GM12878 (cell line): Measurements from ENCODE around the gene PTH2R. TPM values are rescaled to one million over a fixed set of nuclear protein-coding genes. Genes with fewer than 3 reads are reported as not detected.

Experiments
- ATAC-seq: fragments of 200-7000 bp; cut with Tn5 transposase; 3 replicates; pipeline ENCODE4 v1.9.1; 2020; ENCODE audit warnings: mild to moderate bottlenecking, moderate library complexity
- BruUV-seq: library from RNA; stranded (reverse); fragments of 400-500 nt; replicated peaks from 2 replicates; lab custom pipeline; 2021; lab: Mats Ljungman, UMichigan
- CTCF ChIA-PET: fragments of 300-600 bp; sonication (Branson Sonifier 250); formaldehyde crosslinking; extraction: SDS; loops from one replicate; lab custom pipeline; 2021; ENCODE audit warnings: inconsistent platforms; lab: Yijun Ruan, JAX
- POLR2A ChIA-PET: fragments of 350-600 bp; formaldehyde crosslinking; extraction: SDS; loops from one replicate; lab custom pipeline; 2021; ENCODE audit warnings: inconsistent platforms; lab: Charles Lee
- RAD21 ChIA-PET: fragments of 300-600 bp; sonication (Branson Sonifier 250); formaldehyde crosslinking; loops from one replicate; lab custom pipeline; 2023; ENCODE audit warnings: antibody characterized with exemption; ENCODE audit not compliant: unreplicated experiment; lab: Charles Lee
- SMC1A ChIA-PET: fragments of 300-600 bp; sonication (Branson Sonifier 250); formaldehyde crosslinking; loops from one replicate; lab custom pipeline; 2023; ENCODE audit not compliant: unreplicated experiment, uncharacterized antibody; lab: Charles Lee
- DNase-seq: peaks from one replicate; pipeline ENCODE4 v3.0.0-alpha.2; 2011; ENCODE audit warnings: low read depth, low spot score
- FAIRE-seq: peaks from 3 replicates; lab custom pipeline; 2011; peaks lifted over from hg19 to GRCh38; lab: Jason Lieb, UNC
- H2AFZ ChIP-seq: 2 replicates; pipeline ENCODE4 v1.6.0; 2011; ENCODE audit warnings: low read depth, low read length, control low read depth; ENCODE audit not compliant: control insufficient read depth
- H3K27ac ChIP-seq: 2 replicates; pipeline ENCODE4 v1.5.1; 2011; ENCODE audit warnings: control low read depth; ENCODE audit not compliant: control insufficient read depth, insufficient read depth
- H3K27me3 ChIP-seq, 2 experiments: replicated peaks in 1 of 2; 2 replicates each; pipeline versions ENCODE4 v1.6.0 to v1.6.1; 2011; ENCODE audit warnings: low read length in 1 of 2; ENCODE audit not compliant: control insufficient read depth in 2 of 2, insufficient read depth in 2 of 2
- H3K36me3 ChIP-seq, 2 experiments: 2 replicates each; pipeline ENCODE4 v1.5.1; 2011; ENCODE audit warnings: low read length in 1 of 2; ENCODE audit not compliant: control insufficient read depth in 2 of 2, insufficient read depth in 2 of 2
- H3K4me1 ChIP-seq: 2 replicates; pipeline ENCODE4 v1.6.1; 2011; ENCODE audit warnings: mild to moderate bottlenecking, low read length, moderate library complexity, mixed read lengths; ENCODE audit not compliant: control insufficient read depth, insufficient read depth
- H3K4me2 ChIP-seq: 2 replicates; pipeline ENCODE4 v1.6.0; 2011; ENCODE audit warnings: control low read depth; ENCODE audit not compliant: control insufficient read depth, insufficient read depth
- H3K4me3 ChIP-seq: fragments of 200-600 bp; sonication (generic); 2 replicates; pipeline ENCODE4 v1.5.1; 2016
- H3K79me2 ChIP-seq: 2 replicates; pipeline ENCODE4 v1.6.0; 2011; ENCODE audit warnings: low read length; ENCODE audit not compliant: control insufficient read depth, insufficient read depth
- H3K9ac ChIP-seq: 2 replicates; pipeline ENCODE4 v1.8.0; 2011; ENCODE audit warnings: low read length, control low read depth, mixed read lengths; ENCODE audit not compliant: control insufficient read depth, insufficient read depth
- H3K9me3 ChIP-seq: replicated peaks from 3 replicates; pipeline ENCODE4 v1.5.1; 2011; ENCODE audit warnings: mild to moderate bottlenecking, low read length; ENCODE audit not compliant: control insufficient read depth, insufficient read depth
- H4K20me1 ChIP-seq: 2 replicates; pipeline ENCODE4 v1.6.0; 2011; ENCODE audit not compliant: control insufficient read depth, insufficient read depth
- GATAD2B ChIP-seq: fragments of 450-650 bp; conservative IDR thresholded peaks from 2 replicates; pipeline ENCODE4 v1.6.1; 2017; ENCODE audit warnings: low read depth, mild to moderate bottlenecking, moderate library complexity
- LARP7 ChIP-seq: fragments of 450-650 bp; IDR thresholded peaks from 2 replicates; pipeline ENCODE4 v1.6.1; 2017; ENCODE audit warnings: mild to moderate bottlenecking
- MTA2 ChIP-seq: fragments of 450-650 bp; IDR thresholded peaks from 2 replicates; pipeline ENCODE4 v1.6.1; 2016; ENCODE audit warnings: low read depth, mild to moderate bottlenecking, moderate library complexity
- NFYA ChIP-seq: IDR thresholded peaks from 2 replicates; pipeline ENCODE4 v1.6.1; 2011; ENCODE audit warnings: low read depth, mild to moderate bottlenecking, low read length, improper control_type of control experiment, borderline replicate concordance
- RAD21 ChIP-seq: IDR thresholded peaks from 2 replicates; pipeline ENCODE4 v1.6.1; 2011; ENCODE audit warnings: mild to moderate bottlenecking, low read depth, low read length, moderate library complexity; ENCODE audit not compliant: insufficient read depth
- RBBP5 ChIP-seq: fragments of 200-600 bp; sonication (generic); conservative IDR thresholded peaks from 2 replicates; pipeline ENCODE4 v1.6.1; 2016
- SMAD5 ChIP-seq: IDR thresholded peaks from 2 replicates; pipeline ENCODE4 v1.6.1; 2016; ENCODE audit warnings: antibody characterized with exemption, low read depth
- TCF12 ChIP-seq: IDR thresholded peaks from 2 replicates; pipeline ENCODE4 v1.6.1; 2011; ENCODE audit warnings: low read depth, mild to moderate bottlenecking, low read length
- ZNF207 ChIP-seq: fragments of 450-650 bp; IDR thresholded peaks from 2 replicates; pipeline ENCODE4 v1.6.1; 2014; ENCODE audit warnings: antibody characterized with exemption, mild to moderate bottlenecking, borderline replicate concordance
- WGBS: methylation state at CpG from one replicate; pipeline ENCODE4 v1.1.6; 2016; ENCODE audit warnings: low lambda C conversion rate; ENCODE audit not compliant: insufficient replicate concordance, insufficient coverage; ENCODE audit errors: missing lambda C conversion rate; 5-methylcytosine and 5-hydroxymethylcytosine counted together
- in situ Hi-C: fragments of 300-500 bp; cut with MboI; formaldehyde crosslinking; loops from 9 replicates; pipeline ENCODE4 v1.14.3; 2018; ENCODE audit warnings: mixed read lengths
- intact Hi-C: fragments of 100-400 bp; cut with micrococcal nuclease; formaldehyde crosslinking; loops from one replicate; pipeline ENCODE4 v1.14.2; 2022; ENCODE audit not compliant: unreplicated experiment
- polyA plus RNA-seq, 11 experiments: library from polyadenylated mRNA; depleted of rRNA in 4 of 11; unstranded in 6 of 11; stranded (reverse) in 5 of 11; fragments of >200 nt; fragmentation: Nextera tagmentation in 4 of 11; fragmentation: Illumina TruSeq in 1 of 11; extraction: Ambion mirVana in 4 of 11; extraction: Trizol in 1 of 11; gene quantifications; 1 replicate in 1 of 11; 2 replicates in 10 of 11; pipeline versions ENCODE4 v1.2.1 to v1.2.3, GENCODE V29; 2011 to 2016; ENCODE audit warnings: inconsistent platforms in 2 of 11, missing spikeins in 2 of 11, low read depth in 1 of 11
- total RNA-seq, 4 experiments: library from RNA; depleted of rRNA in 3 of 4; stranded (reverse); fragments of >200 nt in 3 of 4; fragmentation: Illumina TruSeq in 1 of 4; extraction: Trizol in 1 of 4; gene quantifications; 2 replicates each; pipeline versions ENCODE4 v1.2.1 to v1.2.3, GENCODE V29; 2013 to 2021
- TF ChIP-seq, protein P1 (sequence below): fragments of 450-650 bp; IDR thresholded peaks from 2 replicates; pipeline ENCODE4 v1.6.1; 2017; ENCODE audit warnings: mild to moderate bottlenecking, moderate library complexity

Gene PTH2R
- total and polyA plus RNA-seq, 10 of the 15 experiments (the other 5 are each of a cell fraction or from before 2014, with no cell fraction given): 0.01 to 0.06 (median 0.03) TPM; not detected in 7

DNA sequence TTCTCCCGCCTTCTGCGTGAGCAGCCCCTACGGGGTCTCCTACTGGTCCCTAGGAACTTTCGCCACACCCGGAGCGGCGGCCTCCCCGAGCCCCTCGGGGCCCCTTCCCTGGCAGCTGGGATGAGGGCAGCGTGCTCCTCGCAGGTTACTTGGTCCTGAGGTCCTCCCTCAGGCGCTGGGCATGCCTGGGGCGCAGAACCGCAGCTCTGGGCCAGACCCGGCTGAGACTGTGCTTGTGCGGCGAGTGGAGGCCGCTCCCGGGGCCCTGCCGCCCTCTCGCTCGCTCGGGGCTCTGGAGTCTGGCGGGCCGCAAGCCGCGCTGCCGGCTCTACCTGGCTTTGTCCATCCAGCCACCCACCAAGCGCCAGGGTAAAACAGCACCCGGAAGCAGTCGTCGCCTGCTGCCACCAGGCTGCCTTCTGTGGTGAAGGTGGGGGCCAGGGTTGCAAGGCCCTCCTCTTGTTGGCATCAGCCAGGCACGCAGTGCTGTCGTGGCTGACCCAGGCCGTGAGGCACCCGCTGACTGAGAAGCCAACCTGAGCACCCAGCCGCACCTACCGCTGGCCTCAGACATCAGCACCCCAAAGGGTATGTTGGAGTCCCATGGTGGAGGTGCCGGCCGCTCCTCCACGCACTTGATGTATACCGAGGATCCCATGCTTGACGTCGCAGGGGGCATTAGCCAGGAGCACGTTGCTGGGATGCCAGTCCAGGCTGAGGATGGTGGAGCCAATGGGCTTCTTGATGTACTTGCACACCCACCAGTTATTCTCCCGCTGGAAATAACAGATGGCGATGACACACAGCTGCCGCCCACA lies 46.1 kb upstream of the PTH2R start:
- RAD21 ChIA-PET: no interaction called here
- Histone ChIP-seq H3K4me1 (no peaks in the 10 kb centered on the region), H3K9me3 (peaks cover 3% of the 10 kb centered on the region; the same call in 2 of the 3 replicates), H3K79me2 (no peaks in the 10 kb centered on the region), H3K4me2 (no peak overlapping the region), H4K20me1 (no peaks in the 10 kb centered on the region), H3K4me3 (no peak overlapping the region), H3K9ac (no peak overlapping the region), H3K36me3 (peaks cover 0 to 14% of the 10 kb centered on the region in 2 experiments; a peak in 2 of 4 replicates), H2AFZ (no peak overlapping the region), H3K27ac (no peak overlapping the region), H3K27me3 (no peaks in the 10 kb centered on the region)
- intact Hi-C loops (loop anchor here (5.0 kb wide), 1 partner anchor 93 kb away; the partner anchor contains the start of gene PIKFYVE), in situ Hi-C loops (no loop called here)
- BruUV-seq: no TSS peak
- TF ChIP-seq, protein P1, sequence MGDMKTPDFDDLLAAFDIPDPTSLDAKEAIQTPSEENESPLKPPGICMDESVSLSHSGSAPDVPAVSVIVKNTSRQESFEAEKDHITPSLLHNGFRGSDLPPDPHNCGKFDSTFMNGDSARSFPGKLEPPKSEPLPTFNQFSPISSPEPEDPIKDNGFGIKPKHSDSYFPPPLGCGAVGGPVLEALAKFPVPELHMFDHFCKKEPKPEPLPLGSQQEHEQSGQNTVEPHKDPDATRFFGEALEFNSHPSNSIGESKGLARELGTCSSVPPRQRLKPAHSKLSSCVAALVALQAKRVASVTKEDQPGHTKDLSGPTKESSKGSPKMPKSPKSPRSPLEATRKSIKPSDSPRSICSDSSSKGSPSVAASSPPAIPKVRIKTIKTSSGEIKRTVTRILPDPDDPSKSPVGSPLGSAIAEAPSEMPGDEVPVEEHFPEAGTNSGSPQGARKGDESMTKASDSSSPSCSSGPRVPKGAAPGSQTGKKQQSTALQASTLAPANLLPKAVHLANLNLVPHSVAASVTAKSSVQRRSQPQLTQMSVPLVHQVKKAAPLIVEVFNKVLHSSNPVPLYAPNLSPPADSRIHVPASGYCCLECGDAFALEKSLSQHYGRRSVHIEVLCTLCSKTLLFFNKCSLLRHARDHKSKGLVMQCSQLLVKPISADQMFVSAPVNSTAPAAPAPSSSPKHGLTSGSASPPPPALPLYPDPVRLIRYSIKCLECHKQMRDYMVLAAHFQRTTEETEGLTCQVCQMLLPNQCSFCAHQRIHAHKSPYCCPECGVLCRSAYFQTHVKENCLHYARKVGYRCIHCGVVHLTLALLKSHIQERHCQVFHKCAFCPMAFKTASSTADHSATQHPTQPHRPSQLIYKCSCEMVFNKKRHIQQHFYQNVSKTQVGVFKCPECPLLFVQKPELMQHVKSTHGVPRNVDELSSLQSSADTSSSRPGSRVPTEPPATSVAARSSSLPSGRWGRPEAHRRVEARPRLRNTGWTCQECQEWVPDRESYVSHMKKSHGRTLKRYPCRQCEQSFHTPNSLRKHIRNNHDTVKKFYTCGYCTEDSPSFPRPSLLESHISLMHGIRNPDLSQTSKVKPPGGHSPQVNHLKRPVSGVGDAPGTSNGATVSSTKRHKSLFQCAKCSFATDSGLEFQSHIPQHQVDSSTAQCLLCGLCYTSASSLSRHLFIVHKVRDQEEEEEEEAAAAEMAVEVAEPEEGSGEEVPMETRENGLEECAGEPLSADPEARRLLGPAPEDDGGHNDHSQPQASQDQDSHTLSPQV: no peak
- TF ChIP-seq TCF12 (no peak), GATAD2B (no peak), LARP7 (no peak), MTA2 (no peak), RBBP5 (no peak), ZNF207 (no peak), RAD21 (no peak), NFYA (no peak), SMAD5 (no peak)
- whole genome bisulfite sequencing: 94% methylated on average over 46 of the region's 48 CpGs
- CTCF ChIA-PET: no interaction called here
- no peak for FAIRE-seq
- no peak for ATAC-seq
- SMC1A ChIA-PET: no interaction called here
- no peak for DNase-seq
- POLR2A ChIA-PET: interaction anchor here (0.6 kb wide), 1 partner anchor 16 kb away, joined by 4 read pairs; no protein-coding TSS in a partner anchor
